Nasal cavity respiratory epithelium epithelial cell of viscerocranial mucosa (primary cell): ENCODE measurements around the gene FOSB. TPM values are rescaled to one million over a fixed set of nuclear protein-coding genes. Genes with fewer than 3 reads are reported as not detected.

Source experiments
- total RNA-seq: library from RNA; depleted of rRNA; stranded (reverse); fragments of >200 nt; gene quantifications from 2 replicates; pipeline ENCODE4 v1.2.3, GENCODE V29; 2014

The FOSB gene
- 4.4 and 15.4 TPM in 2 replicates for total RNA-seq

DNA sequence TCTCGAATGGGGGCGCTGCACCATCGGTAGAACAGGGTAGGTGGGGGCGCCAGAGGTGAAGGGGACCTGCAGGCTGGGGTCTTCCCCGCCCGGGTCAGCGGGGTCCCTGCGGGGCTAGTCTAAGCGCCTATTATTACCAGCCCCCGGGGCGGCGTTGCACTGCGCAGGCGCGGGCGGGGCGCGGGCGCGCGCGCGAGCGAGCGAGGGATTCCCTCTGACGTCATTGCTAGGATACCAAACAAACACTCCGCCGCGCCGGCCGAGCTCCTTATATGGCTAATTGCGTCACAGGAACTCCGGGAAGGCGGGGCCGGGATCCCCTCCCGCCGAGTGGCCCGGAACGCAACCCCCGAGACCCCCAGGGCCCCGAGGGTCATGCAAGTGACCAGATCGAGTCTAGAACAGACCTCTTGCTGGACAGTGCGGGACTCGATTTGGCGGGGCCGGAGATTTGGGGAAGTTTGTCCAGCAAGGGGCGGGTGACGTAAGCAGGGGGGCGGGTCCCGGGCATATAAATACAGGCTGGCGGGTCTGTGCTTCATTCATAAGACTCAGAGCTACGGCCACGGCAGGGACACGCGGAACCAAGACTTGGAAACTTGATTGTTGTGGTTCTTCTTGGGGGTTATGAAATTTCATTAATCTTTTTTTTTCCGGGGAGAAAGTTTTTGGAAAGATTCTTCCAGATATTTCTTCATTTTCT, at the start of gene FOSB:
TSS of gene FOSB (plus strand) at position 541 of the 703 bp plus-strand sequence. CDS start 591 bp downstream, outside the sequence.

DNA sequence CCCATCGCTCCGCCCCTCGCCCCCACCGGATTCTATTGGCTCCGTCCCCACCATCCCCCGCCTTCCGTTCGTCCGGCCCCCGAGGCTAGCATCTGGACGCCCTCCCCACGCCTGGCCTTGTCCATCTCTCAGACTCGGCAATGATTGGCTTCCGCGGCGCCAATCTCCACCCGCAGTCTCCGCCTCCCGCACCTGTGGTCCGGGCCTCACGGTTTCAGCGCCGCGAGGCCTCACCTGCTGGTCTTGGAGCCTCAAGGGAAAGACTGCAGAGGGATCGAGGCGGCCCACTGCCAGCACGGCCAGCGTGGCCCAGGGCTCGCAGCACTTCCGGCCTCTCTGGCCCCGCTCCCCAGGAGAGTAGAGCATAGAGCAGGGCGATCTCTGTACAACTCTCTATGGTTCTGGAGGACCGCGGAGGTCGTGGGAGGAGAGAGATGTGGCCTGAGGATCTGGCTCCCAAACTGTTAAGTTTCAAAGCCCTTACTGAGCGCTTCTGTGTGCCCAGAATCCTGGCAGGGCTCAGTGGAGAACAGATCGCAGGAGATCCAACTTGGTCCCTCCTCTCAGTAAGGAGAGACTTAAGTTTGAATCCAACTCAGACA, 44.1 kb upstream of the FOSB start, which contains the start of gene ERCC1:
TSS of gene ERCC1 (minus strand) at position 329 of the 602 bp plus-strand sequence. CDS start 543 bp downstream, outside the sequence.

DNA sequence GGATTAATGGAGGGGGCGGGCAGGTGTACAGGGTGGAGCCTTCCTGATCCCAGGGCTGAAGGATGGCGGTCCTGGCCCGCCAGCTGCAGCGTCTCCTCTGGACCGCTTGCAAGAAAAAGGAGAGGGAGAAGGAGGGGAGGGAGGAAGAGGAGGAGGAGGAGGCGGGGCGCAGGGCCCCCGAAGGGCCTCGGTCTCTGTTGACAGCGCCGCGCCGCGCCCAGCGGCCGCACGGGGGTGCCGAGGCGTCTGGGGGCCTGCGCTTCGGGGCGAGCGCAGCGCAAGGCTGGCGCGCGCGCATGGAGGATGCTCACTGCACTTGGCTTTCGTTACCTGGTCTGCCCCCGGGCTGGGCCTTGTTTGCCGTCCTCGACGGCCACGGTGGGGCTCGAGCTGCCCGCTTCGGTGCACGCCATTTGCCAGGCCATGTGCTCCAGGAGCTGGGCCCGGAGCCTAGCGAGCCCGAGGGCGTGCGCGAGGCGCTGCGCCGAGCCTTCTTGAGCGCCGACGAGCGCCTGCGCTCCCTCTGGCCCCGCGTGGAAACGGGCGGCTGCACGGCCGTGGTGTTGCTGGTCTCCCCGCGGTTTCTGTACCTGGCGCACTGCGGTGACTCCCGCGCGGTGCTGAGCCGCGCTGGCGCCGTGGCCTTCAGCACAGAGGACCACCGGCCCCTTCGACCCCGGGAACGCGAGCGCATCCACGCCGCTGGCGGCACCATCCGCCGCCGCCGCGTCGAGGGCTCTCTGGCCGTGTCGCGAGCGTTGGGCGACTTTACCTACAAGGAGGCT, 30.8 kb downstream of the FOSB start, which contains the start of gene PPM1N:
TSS of gene PPM1N (plus strand) at position 33 of the 785 bp plus-strand sequence. CDS start at position 63, 30 bp downstream.

DNA sequence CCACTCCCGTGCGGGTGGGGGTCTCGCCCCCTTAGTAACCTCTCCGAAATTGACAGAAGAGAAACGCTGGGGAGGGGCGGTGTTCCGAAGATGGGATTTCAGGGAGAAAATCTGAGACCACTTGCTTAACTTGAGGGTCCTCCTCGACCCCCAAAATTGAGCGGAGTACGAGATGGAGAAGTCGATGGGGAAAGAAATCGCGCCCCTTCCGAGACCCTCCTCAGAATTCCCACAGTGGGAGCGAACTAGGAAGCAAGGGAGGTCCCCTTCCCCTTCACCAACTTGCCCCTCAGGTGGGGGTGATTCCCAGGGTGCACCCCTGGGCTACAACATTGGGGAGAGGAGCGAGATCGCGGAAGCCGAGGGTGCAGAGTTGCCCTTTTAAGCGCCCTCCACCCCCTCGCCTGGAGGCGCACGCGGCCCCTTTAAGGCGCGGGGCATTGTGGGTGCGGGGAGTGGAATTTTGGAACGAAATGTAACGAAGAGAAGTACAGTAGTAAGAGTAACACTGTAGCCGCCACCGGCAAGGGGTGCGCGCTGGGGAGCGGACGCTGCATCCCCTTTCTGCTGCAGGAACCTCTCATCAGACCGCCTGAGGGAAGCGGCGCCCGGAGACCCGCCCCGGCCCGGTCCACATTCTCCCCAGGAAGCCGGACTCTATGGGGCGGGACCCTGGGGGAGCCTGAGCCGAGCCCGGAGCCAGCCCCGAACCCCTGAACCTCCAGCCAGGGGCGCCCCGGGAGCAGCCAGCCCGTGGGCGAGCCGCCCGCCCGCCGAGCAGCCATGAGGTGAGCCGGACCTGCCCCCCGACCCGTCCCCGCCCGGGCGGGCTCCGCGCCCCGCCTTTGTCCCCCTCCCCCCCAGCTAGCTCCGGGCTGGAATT, 39.4 kb downstream of the FOSB start, which contains the start of gene VASP:
TSS of gene VASP (plus strand) at position 491 of the 883 bp plus-strand sequence. CDS start at position 784, 293 bp downstream.

Other genes starting within 250 kb of the FOSB start
- 0.07 TPM in 1 of 2 replicates, not detected in the other for gene EXOC3L2, start 222.6 kb upstream of the FOSB start, total RNA-seq
- gene MARK4, start 216.7 kb upstream of the FOSB start, total RNA-seq = 6.8 and 40.3 TPM in 2 replicates
- gene CKM, start 145.1 kb upstream of the FOSB start, total RNA-seq = not detected in 2 replicates
- gene KLC3, start 127.2 kb upstream of the FOSB start, total RNA-seq = 60.3 and 96.0 TPM in 2 replicates
- 7.2 and 10.0 TPM in 2 replicates for gene ERCC2, start 97.4 kb upstream of the FOSB start, total RNA-seq
- gene PPP1R13L, start 62.9 kb upstream of the FOSB start, total RNA-seq = 20.2 and 91.4 TPM in 2 replicates
- gene POLR1G, start 61.4 kb upstream of the FOSB start, total RNA-seq = 25.6 and 35.5 TPM in 2 replicates
- gene ERCC1, start 44.1 kb upstream of the FOSB start, total RNA-seq = 36.2 and 84.8 TPM in 2 replicates
- 3.4 and 3.8 TPM in 2 replicates for gene RTN2, start 29.1 kb downstream of the FOSB start, total RNA-seq
- 1.1 and 1.4 TPM in 2 replicates for gene PPM1N, start 30.4 kb downstream of the FOSB start, total RNA-seq
- 80.8 and 90.2 TPM in 2 replicates for gene VASP, start 39.5 kb downstream of the FOSB start, total RNA-seq
- gene OPA3, start 116.8 kb downstream of the FOSB start, total RNA-seq = 6.2 and 8.3 TPM in 2 replicates
- not detected in 2 replicates for gene GPR4, start 134.2 kb downstream of the FOSB start, total RNA-seq
- 98.0 and 186 TPM in 2 replicates for gene EML2, start 171.4 kb downstream of the FOSB start, total RNA-seq
- 0.93 and 1.0 TPM in 2 replicates for gene GIPR, start 200.2 kb downstream of the FOSB start, total RNA-seq
- 164 and 255 TPM in 2 replicates for gene SNRPD2, start 224.0 kb downstream of the FOSB start, total RNA-seq
- gene QPCTL, start 224.7 kb downstream of the FOSB start, total RNA-seq = 7.8 and 20.2 TPM in 2 replicates